Kidney (tissue), 14 donors: ENCODE results near the gene ADARB2. TPM values are rescaled to one million over a fixed set of nuclear protein-coding genes. Genes with fewer than 3 reads are reported as not detected.
"Not testable (repeated sequence)": the region's sequence is repeated elsewhere in the genome, so short reads cannot be mapped to it uniquely, and the experiment has no call there.

ENCODE experiments used
- DNase-seq, 5 donors: peaks; one replicate each; pipeline ENCODE4 v3.0.0-alpha.2; 2013 to 2020
- FAIRE-seq: peaks from 2 replicates; lab custom pipeline; 2012; peaks lifted over from hg19 to GRCh38; lab: Jason Lieb, UNC
- H3K27ac ChIP-seq, 2 donors: one replicate each; pipeline ENCODE4 v1.7.0; 2013; ENCODE audit warnings: low read depth in 2 of 2, low read length in 2 of 2, inconsistent platforms in 1 of 2
- H3K27me3 ChIP-seq: one replicate; pipeline ENCODE4 v1.7.1; 2013; ENCODE audit warnings: low read length, inconsistent platforms; ENCODE audit not compliant: control insufficient read depth, insufficient read depth
- H3K36me3 ChIP-seq, 3 donors: one replicate each; pipeline versions ENCODE4 v1.7.0 to v1.7.1; 2013; ENCODE audit warnings: low read length in 3 of 3, control low read depth in 1 of 3, inconsistent platforms in 1 of 3; ENCODE audit not compliant: insufficient read depth in 3 of 3, control insufficient read depth in 2 of 3
- H3K4me1 ChIP-seq, 3 donors: one replicate each; pipeline versions ENCODE4 v1.7.0 to v1.7.1; 2013; ENCODE audit warnings: low read length in 3 of 3, inconsistent platforms in 1 of 3, low read depth in 1 of 3; ENCODE audit not compliant: control insufficient read depth in 2 of 3, insufficient read depth in 2 of 3
- H3K4me3 ChIP-seq, 3 donors: one replicate each; pipeline versions ENCODE4 v1.7.0 to v1.8.1; 2013; ENCODE audit warnings: low read length in 3 of 3, control low read depth in 1 of 3, inconsistent platforms in 1 of 3
- H3K9ac ChIP-seq, 3 donors: one replicate each; pipeline versions ENCODE4 v1.7.0 to v1.7.1; 2013; ENCODE audit warnings: low read length in 3 of 3, control low read depth in 1 of 3, inconsistent platforms in 1 of 3
- H3K9me3 ChIP-seq, 3 donors: one replicate each; pipeline versions ENCODE4 v1.7.0 to v1.7.1; 2013; ENCODE audit warnings: low read length in 3 of 3, control low read depth in 1 of 3, inconsistent platforms in 1 of 3; ENCODE audit not compliant: control insufficient read depth in 2 of 3, insufficient read depth in 1 of 3
- intact Hi-C: fragments of 100-400 bp; cut with DNase I; formaldehyde crosslinking; loops from one replicate; pipeline ENCODE4 v1.11.1; 2022
- polyA plus RNA-seq: library from polyadenylated mRNA; stranded (reverse); fragments of 350-450 nt; fragmentation: Illumina TruSeq; extraction: RNeasy Lipid Tissue Mini Kit (QIAGEN cat#74804); gene quantifications from one replicate; pipeline ENCODE4 v1.2.3, GENCODE V29; 2014; ENCODE audit warnings: low read depth, low replicate concordance; ENCODE audit not compliant: insufficient read depth
- total RNA-seq: library from RNA; stranded (reverse); fragmentation: NEBNext Ultra II Directional; extraction: Animal tissue kit (Norgen Biotek cat#: 25700); gene quantifications from one replicate; pipeline ENCODE4 v1.2.1, GENCODE V29; 2021
- TF ChIP-seq, protein P1 (sequence below): IDR thresholded peaks from 3 replicates; pipeline ENCODE4 v1.5.1; 2012; ENCODE audit warnings: mild to moderate bottlenecking, moderate library complexity, borderline replicate concordance; ENCODE audit not compliant: insufficient read depth; ENCODE audit errors: extremely low read depth
- donor health status: control.
- donor health status: control.
- donor health status: control.
- donor health status: control.
- donor health status: control.
- donor health status: DM: yes; HTN: yes; CAD: no.
- donor health status: Normal renal cell carcinoma (clear cell type).

Gene ADARB2
- total and polyA plus RNA-seq, 2 donors from 2014 or later = 1.0 to 1.3 TPM

DNA sequence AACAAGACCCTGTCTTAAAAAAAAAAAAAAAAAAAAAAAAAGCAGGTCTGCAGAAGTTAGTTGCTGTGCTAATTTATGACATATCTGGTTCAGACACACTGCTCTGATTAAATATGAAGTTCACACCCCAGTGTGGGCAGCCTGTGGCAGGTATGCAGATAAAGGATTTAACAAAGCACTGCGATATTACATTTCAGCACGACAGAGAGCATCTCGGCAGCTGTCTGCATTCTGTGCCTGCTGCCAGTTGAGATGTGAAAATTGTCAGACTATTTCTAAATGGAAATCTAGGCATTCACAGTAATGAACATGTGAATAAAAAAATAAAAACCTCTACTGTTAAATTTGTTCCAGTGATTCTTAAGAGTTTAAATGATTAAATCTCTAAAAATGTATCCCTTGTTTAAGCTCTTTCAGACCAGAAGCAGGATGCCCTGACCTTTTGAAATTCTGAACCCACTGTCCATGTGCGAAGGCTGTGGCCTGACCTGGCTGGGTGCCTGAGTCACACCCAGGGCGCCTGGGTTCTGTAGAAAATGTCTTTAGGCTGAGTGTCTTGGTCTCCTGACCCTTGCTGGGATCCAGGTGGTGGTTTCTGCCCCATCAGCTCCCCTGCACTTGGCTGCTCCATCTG lies 408.2 kb downstream of the ADARB2 start:
- no peak overlapping the region for H3K4me3 ChIP-seq
- no peak overlapping the region for H3K9ac ChIP-seq
- intact Hi-C loops = no loop called here
- no peak for DNase-seq
- H3K27me3 ChIP-seq = no peaks in the 10 kb centered on the region
- no peak overlapping the region for H3K27ac ChIP-seq
- no peak for FAIRE-seq
- H3K36me3 ChIP-seq = no peaks in the 10 kb centered on the region
- TF ChIP-seq, protein P1, sequence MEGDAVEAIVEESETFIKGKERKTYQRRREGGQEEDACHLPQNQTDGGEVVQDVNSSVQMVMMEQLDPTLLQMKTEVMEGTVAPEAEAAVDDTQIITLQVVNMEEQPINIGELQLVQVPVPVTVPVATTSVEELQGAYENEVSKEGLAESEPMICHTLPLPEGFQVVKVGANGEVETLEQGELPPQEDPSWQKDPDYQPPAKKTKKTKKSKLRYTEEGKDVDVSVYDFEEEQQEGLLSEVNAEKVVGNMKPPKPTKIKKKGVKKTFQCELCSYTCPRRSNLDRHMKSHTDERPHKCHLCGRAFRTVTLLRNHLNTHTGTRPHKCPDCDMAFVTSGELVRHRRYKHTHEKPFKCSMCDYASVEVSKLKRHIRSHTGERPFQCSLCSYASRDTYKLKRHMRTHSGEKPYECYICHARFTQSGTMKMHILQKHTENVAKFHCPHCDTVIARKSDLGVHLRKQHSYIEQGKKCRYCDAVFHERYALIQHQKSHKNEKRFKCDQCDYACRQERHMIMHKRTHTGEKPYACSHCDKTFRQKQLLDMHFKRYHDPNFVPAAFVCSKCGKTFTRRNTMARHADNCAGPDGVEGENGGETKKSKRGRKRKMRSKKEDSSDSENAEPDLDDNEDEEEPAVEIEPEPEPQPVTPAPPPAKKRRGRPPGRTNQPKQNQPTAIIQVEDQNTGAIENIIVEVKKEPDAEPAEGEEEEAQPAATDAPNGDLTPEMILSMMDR = no peak
- no peaks in the 10 kb centered on the region for H3K4me1 ChIP-seq
- H3K9me3 ChIP-seq = peaks cover 0 to 2% (median 2%) of the 10 kb centered on the region in 3 donors

DNA sequence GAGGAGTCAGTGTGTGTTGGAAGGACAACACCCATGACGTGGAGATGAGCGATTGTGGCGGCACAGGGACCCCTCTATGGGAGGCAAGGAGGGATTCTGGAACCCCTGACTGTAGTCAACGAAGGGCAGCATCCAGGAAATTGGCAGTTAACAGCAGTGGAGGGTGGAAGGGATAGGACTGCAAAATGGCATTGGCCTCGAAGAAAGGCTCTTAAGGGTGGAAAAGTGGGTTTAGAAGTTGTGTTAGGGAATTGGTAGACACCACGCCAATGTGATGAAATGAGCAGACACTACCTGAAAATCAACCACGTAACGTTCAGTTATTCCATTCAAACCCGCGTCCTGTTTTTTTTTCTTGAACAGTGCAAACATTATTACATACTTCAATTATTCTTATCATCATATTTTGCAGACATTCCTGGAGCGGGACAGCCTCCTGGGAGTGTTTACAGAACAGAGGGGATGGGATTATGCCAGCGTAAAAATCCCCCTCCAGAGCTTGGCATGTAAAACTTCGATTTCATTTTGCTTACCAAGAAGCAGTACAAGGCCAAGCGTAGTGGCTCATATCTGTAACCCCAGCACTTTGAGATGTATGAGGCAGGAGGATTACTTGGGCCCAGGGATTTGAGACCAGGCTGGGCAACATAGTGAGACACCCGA lies 409.0 kb downstream of the ADARB2 start:
- Histone ChIP-seq H3K27ac (no peak overlapping the region), H3K36me3 (no peaks in the 10 kb centered on the region), H3K9me3 (peaks cover 0 to 2% (median 2%) of the 10 kb centered on the region in 3 donors), H3K27me3 (no peaks in the 10 kb centered on the region), H3K4me1 (no peaks in the 10 kb centered on the region), H3K9ac (no peak overlapping the region), H3K4me3 (no peak overlapping the region)
- intact Hi-C loops = no loop called here
- FAIRE-seq = no peak
- no peak for DNase-seq
- TF ChIP-seq, protein P1 = no peak

DNA sequence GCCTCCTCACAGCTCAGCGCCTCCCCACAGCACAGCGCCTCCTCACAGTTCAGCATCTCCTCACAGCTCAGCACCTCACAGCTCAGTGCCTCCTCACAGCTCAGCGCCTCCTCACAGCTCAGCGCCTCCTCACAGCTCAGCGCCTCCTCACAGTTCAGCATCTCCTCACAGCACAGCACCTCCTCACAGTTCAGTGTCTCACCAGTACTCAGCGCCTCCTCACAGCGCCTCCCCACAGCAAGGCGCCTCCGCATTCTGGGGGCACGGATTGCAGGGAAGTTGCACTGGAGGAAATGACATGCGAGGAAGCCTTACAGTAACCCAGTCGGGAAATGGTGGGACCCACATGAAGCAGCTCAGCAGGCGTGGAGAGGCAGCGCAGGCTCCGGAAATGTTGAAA lies 409.6 kb downstream of the ADARB2 start:
- FAIRE-seq (no peak), DNase-seq (no peak)
- Histone ChIP-seq H3K36me3 (no peaks in the 10 kb centered on the region), H3K9ac (no peak overlapping the region), H3K4me3 (no peak overlapping the region), H3K27me3 (no peaks in the 10 kb centered on the region), H3K9me3 (peaks cover 0 to 2% (median 2%) of the 10 kb centered on the region in 3 donors), H3K4me1 (no peaks in the 10 kb centered on the region), H3K27ac (no peak overlapping the region)
- TF ChIP-seq, protein P1 = no peak
- intact Hi-C loops = no loop called here

DNA sequence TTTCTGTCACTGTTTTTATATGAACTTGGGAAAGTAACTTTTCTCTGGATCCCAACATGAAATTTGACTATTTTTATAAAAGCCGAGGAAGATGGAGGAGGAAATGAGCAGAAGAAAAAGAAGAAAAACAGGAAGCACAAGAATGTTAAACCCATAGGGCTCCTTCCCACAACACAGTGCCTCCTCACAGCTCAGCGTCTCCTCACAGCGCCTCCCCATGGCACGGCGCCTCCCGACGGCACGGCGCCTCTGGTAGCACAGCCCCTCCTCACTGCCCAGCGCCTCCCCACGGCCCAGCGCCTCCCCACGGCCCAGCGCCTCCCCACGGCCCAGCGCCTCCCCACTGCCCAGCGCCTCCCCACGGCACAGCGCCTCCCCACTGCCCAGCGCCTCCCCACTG lies 410.8 kb downstream of the ADARB2 start:
- DNase-seq, H3K27me3 ChIP-seq, H3K4me1 ChIP-seq, H3K27ac ChIP-seq, H3K4me3 ChIP-seq, H3K9me3 ChIP-seq, H3K9ac ChIP-seq, FAIRE-seq, intact Hi-C loops, H3K36me3 ChIP-seq: not testable (repeated sequence)
